Measurements from ENCODE around the gene ZNF668.
"Not testable (repeated sequence)": the region's sequence is repeated elsewhere in the genome, so short reads cannot be mapped to it uniquely, and the experiment has no call there.

Gene ZNF668

GRCh38 chr16:31055613-31056012, 18.4 kb downstream of the ZNF668 start:
- FAIRE-seq = no peak

DNA sequence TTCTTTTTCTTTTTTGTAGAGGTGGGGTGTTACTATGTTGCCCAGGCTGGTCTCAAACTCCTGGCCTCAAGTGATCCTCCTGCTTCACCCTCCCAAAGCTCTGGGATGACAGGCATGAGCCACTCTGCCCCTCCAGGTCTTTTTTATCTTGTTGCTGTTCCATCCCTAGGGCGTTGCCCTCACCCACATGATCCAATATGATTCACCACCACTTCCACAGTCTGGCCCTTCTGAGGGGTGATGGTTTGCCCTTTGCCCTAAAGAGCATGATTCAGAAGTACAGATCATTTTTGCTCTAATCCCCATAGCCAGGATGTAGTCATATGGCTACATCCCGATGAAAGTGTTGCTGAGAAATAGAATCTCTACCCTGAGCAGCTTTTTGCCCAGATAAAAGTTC, 21.9 kb downstream of the ZNF668 start:
- FAIRE-seq = no peak

GRCh38 chr16:31050280-31051030, 23.6 kb downstream of the ZNF668 start:
- FAIRE-seq = no peak

GRCh38 chr16:31043898-31044481, 30.1 kb downstream of the ZNF668 start:
- no peak for FAIRE-seq

- no peak for FAIRE-seq
Observed at GRCh38 chr16:31043352-31043751, 30.7 kb downstream of the ZNF668 start.

DNA sequence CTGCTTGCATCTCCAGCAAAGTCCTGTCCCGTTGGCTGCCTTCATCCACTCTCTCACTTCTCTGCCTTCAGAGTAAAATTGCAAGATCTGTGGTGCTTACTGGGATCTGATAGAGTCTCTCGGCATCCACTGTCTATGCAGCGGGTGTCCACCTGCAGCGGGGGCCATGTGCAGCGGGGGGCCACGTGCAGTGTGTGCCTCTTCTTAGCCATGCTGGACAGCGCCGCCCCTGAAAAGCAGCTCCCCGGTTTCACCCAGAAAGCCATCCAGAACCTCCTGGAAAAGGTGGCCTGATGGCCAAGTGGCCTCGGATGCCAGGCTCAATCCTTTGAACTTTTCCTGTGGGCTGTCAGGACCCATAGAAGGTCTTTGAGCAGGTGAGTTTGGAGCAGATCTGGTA, 31.2 kb downstream of the ZNF668 start:
- FAIRE-seq = no peak

GRCh38 chr16:31038993-31039392, 35.0 kb downstream of the ZNF668 start:
- FAIRE-seq = no peak

DNA sequence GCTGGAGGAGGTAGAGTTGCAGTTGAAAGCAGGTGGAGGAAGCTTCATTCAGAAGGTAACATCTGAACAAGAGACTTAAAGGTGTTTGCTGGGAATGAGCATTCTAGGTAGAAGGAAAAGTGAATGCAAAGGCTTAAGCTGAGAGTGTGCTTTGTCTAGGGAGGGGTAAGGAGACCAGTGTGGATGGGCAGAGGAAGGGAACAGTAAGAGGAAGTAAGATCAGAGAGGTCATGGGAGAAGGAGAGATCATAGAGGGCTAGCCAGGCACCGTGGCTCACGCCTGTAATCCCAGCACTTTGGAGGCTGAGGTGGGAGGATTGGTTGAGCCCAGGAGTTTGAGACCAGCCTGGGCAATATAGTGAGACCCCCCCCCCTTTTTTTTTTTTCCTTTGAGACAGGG, 37.3 kb downstream of the ZNF668 start:
- FAIRE-seq = no peak

DNA sequence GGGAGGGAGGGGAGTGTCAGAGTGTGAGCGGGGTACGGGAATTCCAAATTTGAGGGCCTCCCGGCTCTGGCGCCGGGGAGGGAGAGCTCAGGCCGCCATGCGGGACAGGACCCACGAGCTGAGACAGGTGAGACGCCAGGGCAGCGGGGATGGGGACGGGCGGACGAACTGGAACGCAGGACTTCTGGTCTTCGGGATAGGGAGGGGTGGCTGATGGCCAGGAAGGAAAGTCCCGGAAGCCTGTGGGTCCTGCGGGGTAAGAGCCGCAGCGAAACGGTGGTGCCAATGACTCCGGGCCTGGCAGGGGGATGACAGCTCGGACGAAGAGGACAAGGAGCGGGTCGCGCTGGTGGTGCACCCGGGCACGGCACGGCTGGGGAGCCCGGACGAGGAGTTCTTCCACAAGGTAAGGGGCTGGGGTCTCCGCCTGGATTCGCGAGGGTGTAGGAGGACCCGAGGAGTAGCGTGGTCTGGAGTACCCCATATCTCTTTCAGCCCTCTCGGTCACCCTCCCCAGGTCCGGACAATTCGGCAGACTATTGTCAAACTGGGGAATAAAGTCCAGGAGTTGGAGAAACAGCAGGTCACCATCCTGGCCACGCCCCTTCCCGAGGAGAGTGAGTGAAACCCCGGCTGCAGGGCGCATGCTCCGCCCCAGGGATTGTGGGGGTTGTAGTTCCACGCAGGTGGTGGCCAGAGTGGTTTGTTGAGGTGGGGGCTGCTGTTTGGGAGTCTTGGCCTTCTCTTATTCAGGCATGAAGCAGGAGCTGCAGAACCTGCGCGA, 40.1 kb downstream of the ZNF668 start:
- FAIRE-seq = no peak

DNA sequence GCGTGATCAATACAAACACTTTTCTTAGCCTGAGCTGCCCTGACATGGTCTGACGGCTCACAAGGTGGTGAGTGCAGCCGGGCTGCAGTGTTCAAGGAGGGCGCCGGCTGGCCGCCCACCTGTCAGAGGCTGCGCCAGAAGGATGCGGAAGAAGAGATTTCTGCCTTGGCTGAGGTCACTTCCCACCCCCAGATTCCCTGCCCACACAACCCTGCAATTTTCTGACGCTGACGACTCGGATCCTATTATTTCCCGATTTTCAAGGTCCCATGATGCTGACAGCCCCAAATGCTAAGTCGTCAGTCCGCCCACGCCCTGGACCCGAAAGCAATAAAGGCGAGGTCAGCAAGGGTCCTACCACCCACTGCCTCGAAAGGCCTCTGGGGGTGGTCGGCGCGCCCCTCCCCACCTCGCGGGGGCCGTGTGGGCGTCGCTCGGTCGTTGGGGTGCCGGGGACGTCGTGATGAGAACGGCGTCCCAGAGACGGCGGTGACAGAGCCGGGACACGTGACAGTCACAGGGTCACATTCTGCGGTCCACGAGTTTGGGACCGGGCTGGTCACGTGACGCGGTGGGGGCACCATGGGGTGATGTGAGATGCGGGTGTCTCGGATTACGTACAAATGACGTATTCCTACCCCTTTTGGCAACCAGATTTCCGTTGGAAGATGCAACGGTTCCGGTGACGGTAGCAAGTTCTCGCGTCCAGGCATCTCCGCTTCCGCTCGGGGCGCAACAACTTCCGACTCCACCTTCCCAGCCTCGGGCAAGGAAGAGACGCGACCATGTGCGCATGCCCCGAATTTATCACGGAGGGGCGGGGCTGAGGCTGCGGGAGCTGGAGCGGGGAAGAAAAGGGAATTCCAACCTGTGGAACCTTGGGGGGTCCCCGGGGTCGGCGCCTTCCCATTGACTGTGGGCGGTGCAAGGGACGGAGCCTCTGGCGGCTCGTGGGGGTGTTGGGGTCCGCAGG, 41.0 kb downstream of the ZNF668 start, which contains the start of gene STX4:
Gene STX4, plus strand, starts transcription at position 823 of the 973 bp plus-strand sequence. CDS start 248 bp downstream, outside the sequence.
- peak; percentile 63 for FAIRE-seq

DNA sequence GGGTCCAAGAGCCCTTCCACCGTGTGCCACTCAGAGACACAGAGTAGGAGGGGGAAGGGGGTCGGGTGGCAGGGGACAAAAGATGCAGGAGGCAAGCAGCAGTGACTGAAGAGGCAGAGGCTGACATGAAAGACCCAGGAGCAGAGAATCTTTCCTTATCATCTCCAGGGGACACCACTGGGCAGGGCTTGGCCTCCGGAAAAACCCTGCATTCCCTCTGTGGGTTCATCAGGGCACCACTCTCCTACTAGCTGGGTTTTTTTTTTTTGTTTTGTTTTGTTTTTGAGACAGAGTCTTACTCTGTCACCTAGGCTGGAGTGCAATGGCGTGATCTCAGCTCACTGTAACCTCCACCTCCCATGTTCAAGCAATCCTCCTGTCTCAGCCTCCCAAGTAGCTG, 42.8 kb downstream of the ZNF668 start:
- no peak for FAIRE-seq

- no peak for FAIRE-seq
Observed at GRCh38 chr16:31029272-31029671, 44.8 kb downstream of the ZNF668 start.

DNA sequence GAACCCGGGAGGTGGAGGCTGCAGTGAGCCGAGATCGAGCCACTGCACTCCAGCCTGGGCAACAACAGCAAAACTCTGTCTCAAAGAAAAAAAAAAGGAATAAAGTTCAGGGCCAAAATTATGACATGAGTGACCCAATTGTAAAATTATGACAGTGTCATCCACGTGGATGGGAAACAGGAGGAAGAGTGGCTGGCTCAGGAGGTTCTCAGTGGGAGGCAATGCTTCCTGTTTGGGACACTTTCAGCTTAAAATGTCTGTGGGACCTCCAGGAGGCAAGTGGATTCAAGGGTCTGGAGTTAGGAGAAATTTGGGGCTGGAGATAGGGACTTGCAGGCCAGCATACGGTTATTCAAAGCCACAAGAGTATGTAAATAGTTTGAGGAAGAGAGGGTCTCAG, 48.7 kb downstream of the ZNF668 start:
- FAIRE-seq = no peak

- no peak for FAIRE-seq
Observed at GRCh38 chr16:31023627-31024226, 50.3 kb downstream of the ZNF668 start.

- no peak for FAIRE-seq
Observed at GRCh38 chr16:31023252-31023602, 50.8 kb downstream of the ZNF668 start.

DNA sequence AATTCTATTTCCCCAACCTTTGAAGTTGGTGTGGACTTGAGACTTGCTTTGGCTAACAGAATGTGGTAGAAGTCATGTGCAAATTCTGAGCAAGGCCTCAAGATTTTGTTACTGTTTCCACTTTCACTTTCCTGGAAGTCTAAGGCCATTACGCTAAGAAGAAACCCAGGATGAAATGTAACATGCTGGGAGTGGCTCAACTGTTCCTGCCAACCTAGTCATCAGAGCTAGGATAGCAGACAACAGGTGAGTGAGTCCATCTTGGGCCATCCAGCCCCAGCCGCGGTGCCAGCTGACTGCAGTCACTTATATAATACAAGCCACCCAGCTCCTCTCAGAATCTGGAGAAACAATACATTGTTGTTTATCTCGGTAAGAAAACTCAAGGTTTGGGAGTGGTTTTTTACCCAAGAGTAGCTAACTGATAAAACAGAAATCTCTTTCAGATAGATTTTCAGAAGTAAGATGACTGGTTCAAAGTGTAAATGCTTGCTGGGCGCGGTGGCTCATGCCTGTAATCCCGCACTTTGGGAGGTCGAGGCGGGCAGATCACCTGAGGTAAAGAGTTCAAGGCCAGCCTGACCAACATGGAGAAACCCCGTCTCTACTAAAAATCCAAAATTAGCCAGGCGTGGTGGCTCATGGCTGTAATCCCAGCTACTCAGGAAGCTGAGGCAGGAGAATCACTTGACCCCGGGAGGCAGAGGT, 51.3 kb downstream of the ZNF668 start:
- no peak for FAIRE-seq

DNA sequence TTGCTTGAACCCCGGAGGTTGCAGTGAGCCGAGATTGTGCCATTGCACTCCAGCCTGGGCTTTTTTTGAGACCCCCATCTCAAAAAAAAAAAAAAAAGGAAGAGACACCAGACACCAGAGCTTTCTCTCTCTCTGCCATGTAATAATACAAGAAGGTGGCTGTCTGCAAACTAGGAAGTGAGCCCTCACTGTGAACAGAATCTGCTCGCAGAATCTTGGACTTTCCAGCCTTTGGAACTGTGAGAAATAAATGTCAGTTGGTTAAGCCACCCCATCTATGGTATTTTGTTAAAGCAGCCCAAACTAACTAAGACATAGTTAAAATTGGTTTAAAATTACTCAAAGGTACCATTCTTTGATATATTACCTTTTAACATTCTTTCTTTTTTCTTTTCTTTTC, 53.5 kb downstream of the ZNF668 start:
- no peak for FAIRE-seq

DNA sequence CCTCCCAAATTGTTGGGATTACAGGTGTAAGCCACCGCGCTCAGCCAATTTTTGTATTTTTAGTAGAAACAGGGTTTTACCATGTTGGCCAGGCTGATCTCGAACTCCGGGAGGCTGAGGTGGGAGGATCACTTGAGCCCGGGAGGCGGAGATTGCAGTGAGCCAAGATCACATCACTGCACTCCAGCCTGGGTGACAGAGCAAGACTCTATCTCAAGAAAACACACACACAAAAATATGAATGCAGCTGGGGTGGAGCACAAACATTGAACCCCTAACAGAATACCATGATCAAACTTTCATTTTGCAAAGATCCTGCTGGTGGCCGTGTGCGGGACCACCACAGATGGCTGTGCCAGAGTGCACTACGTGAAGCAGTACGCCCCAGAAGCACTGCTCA, 56.3 kb downstream of the ZNF668 start:
- not testable (repeated sequence) for FAIRE-seq

- FAIRE-seq = no peak
Observed at GRCh38 chr16:31016018-31016417, 58.0 kb downstream of the ZNF668 start.

DNA sequence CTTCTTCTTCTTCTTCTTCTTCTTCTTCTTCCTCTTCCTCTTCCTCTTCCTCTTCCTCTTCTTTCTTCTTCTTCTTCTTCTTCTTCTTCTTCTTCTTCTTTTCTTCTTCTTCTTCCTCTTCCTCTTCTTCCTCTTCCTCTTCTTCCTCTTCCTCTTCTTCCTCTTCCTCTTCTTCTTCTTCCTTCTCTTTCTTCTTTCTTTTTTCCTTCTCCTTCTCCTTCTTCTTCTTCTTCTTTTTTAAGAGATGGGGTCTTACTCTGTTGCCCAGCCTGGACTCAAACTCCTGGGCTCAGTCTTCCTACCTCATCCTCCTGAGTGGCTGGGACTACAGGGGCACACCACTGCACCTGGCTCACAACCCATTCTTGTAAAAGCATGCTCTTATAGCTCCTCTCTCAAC, 60.7 kb downstream of the ZNF668 start:
- not testable (repeated sequence) for FAIRE-seq

DNA sequence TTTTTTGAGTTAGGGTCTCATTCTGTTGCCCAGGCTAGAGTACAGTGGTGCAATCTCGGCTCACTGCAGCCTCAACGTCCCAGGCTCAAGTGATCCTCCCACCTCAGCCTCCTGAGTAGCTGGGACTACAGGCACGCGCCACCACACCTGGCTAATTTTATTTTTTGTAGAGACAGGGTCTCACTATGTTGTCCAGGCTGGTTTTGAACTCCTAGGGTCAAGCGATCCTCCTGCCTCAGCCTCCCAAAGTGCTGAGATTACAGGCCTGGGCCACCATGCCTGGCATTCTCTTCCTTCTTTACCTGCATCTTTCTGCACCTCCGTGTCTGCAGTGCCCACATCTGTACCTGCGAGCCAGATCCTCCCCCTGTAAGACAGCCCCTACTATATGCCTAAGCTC, 62.2 kb downstream of the ZNF668 start:
- not testable (repeated sequence) for FAIRE-seq

All from endometrium (tissue), 2 donors.